BE2C (cell line): ENCODE data around the gene LIX1L.

Source experiments
- DNase-seq: peaks from one replicate; pipeline ENCODE4 v3.0.0-alpha.2; 2020
- H3K27me3 ChIP-seq: fragments of 250-450 bp; sonication (Bioruptor Pico); 2 replicates; pipeline ENCODE4 v1.5.1; 2020; ENCODE audit warnings: mild to moderate bottlenecking
- H3K36me3 ChIP-seq: fragments of 250-450 bp; sonication (Bioruptor Pico); 2 replicates; pipeline ENCODE4 v1.5.1; 2020; ENCODE audit warnings: mild to moderate bottlenecking
- H3K4me1 ChIP-seq: fragments of 250-450 bp; sonication (Bioruptor Pico); 2 replicates; pipeline ENCODE4 v1.5.1; 2020
- H3K4me3 ChIP-seq: 2 replicates; pipeline ENCODE4 v1.5.1; 2011; ENCODE audit warnings: low read depth, low read length
- H3K9me3 ChIP-seq: fragments of 250-450 bp; sonication (Bioruptor Pico); 2 replicates; pipeline ENCODE4 v1.5.1; 2020
- CTCF ChIP-seq: IDR thresholded peaks from 2 replicates; pipeline ENCODE4 v1.5.1; 2012; ENCODE audit warnings: mild to moderate bottlenecking, low read depth, low read length

LIX1L gene

GRCh38 chr1:145893306-145894055, 64.3 kb downstream of the LIX1L start:
- H3K4me1 ChIP-seq, result peaks cover 6% of the 10 kb centered on the region; the same call in 1 of the 2 replicates
- no peaks in the 10 kb centered on the region for H3K36me3 ChIP-seq
- no peaks in the 10 kb centered on the region for H3K9me3 ChIP-seq
- no peaks in the 10 kb centered on the region for H3K27me3 ChIP-seq
- DNase-seq, result no peak
- no peak for TF ChIP-seq CTCF
- no peak overlapping the region for H3K4me3 ChIP-seq

- Histone ChIP-seq H3K4me3 (no peak overlapping the region), H3K4me1 (peaks cover 6% of the 10 kb centered on the region; the same call in 1 of the 2 replicates), H3K9me3 (no peaks in the 10 kb centered on the region), H3K36me3 (no peaks in the 10 kb centered on the region), H3K27me3 (no peaks in the 10 kb centered on the region)
- TF ChIP-seq CTCF, result no peak
- DNase-seq, result no peak
Measured at GRCh38 chr1:145892486-145893087, 65.2 kb downstream of the LIX1L start.

- Histone ChIP-seq H3K4me1 (peaks cover 6% of the 10 kb centered on the region; the same call in 1 of the 2 replicates), H3K4me3 (peak overlapping the region; percentile 4; the same call in 1 of the 2 replicates)
Measured at GRCh38 chr1:145891587-145892485, 66.0 kb downstream of the LIX1L start.

GRCh38 chr1:145891143-145891542, 66.7 kb downstream of the LIX1L start:
- no peak for TF ChIP-seq CTCF
- DNase-seq, result no peak

More at GRCh38 chr1:145891587-145892485, 66.0 kb downstream of the LIX1L start:
- TF ChIP-seq CTCF, result peak; percentile 98
- Histone ChIP-seq H3K9me3 (no peaks in the 10 kb centered on the region), H3K36me3 (no peaks in the 10 kb centered on the region), H3K27me3 (no peaks in the 10 kb centered on the region)
- peak; percentile 94 for DNase-seq

GRCh38 chr1:145889722-145890121, 68.1 kb downstream of the LIX1L start:
- H3K27me3 ChIP-seq, result peaks cover 4% of the 10 kb centered on the region; the same call in 1 of the 2 replicates
- H3K9me3 ChIP-seq, result no peaks in the 10 kb centered on the region
- H3K4me3 ChIP-seq, result no peak overlapping the region
- peaks cover 6% of the 10 kb centered on the region; the same call in 1 of the 2 replicates for H3K4me1 ChIP-seq
- no peak for DNase-seq
- TF ChIP-seq CTCF, result no peak
- no peaks in the 10 kb centered on the region for H3K36me3 ChIP-seq

More at GRCh38 chr1:145891143-145891542, 66.7 kb downstream of the LIX1L start:
- no peaks in the 10 kb centered on the region for H3K36me3 ChIP-seq
- no peaks in the 10 kb centered on the region for H3K9me3 ChIP-seq
- H3K4me1 ChIP-seq, result peaks cover 6% of the 10 kb centered on the region; the same call in 1 of the 2 replicates
- no peak overlapping the region for H3K4me3 ChIP-seq
- H3K27me3 ChIP-seq, result no peaks in the 10 kb centered on the region
